NT2/D1 (cell line): ENCODE data around the gene CCDC97.

Experiments
- SUZ12 ChIP-seq: IDR thresholded peaks from 2 replicates; pipeline ENCODE4 v1.6.1; 2011; ENCODE audit not compliant: insufficient read length, insufficient read depth; ENCODE audit errors: extremely low read depth
- YY1 ChIP-seq: IDR thresholded peaks from 2 replicates; pipeline ENCODE4 v1.6.1; 2011; ENCODE audit not compliant: insufficient read length, insufficient read depth
- ZNF274 ChIP-seq: IDR thresholded peaks from 2 replicates; pipeline ENCODE4 v1.6.1; 2011; ENCODE audit warnings: mild to moderate bottlenecking, low read depth, low read length

GRCh38 chr19:41310033-41310831 lies at the start of gene CCDC97:
- TF ChIP-seq SUZ12 (no peak), YY1 (peak; percentile 11), ZNF274 (no peak)
